HG02759 (cell line): ENCODE measurements around the gene C12orf50.
"Not testable (repeated sequence)": the region's sequence is repeated elsewhere in the genome, so short reads cannot be mapped to it uniquely, and the experiment has no call there.

Experiments used
- ATAC-seq: cut with Tn5 transposase; IDR thresholded peaks from one replicate; pipeline ENCODE4 v1.9.1; 2021; ENCODE audit warnings: mild to moderate bottlenecking, moderate library complexity; ENCODE audit not compliant: unreplicated experiment

C12orf50 gene

DNA sequence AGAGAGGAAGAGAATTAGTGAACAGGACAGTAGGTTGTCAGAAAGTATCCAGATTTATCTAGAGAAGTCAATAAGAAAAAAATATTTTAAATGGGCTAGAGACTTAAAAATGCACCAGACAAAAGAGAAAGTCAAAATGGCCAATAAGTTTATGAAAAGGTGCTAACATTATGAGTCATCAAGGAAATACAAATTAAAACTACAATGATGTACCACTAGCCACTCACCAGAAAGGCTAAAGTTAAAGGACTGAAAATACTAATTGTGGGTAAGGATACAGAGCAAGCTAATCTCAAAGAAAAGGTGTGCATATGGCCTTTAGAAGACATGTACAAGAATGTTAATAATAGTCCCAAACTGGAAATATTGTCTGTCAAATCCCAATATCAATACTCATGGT lies 37.7 kb downstream of the C12orf50 start:
- no peak for ATAC-seq

DNA sequence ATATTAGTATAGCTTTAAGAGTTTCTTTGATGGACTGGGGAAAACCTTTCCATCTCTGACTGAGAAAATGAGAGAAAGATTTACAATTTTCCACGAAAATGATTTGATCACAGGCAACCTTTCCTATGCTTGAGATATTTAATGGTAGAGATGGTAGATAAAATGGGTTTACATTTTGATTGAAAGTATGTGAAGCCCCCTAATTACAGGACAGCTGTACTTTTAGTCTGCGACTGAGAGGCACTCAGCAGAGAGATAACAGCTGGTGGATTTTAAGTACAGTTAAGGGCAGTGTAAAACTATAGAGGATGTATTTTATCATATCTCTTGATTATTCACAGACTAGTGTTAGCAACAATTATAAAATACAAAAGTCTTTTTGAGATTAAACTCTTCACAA lies 40.7 kb downstream of the C12orf50 start:
- no peak for ATAC-seq

DNA sequence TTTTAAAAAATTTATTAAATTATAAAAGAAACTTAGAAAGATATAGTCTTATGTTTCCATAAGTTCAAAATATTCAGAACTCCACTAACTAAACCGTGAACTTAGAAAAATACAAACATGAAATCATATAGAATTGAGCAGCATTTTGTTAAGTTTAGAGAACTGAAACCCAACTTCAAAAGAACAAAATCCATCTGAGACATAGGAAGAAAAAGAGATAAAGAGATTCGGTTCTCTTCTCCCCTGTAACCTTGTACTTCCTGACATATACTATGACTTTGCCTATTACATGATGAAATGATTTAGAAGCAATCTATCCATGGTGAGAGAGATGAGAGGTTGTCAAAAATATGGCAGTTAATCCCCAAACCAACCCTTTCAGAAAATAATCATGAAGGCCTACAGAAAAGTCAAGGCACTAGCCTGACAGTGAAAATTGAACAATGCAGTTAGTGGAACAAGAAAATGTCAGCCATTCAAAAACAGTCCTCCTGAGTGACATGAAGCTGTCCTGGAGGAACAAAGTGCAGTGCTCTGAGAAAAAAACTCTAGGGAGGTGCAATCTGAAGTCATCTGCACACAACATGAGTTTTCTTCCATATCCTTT lies 44.0 kb downstream of the C12orf50 start:
- ATAC-seq = no peak

DNA sequence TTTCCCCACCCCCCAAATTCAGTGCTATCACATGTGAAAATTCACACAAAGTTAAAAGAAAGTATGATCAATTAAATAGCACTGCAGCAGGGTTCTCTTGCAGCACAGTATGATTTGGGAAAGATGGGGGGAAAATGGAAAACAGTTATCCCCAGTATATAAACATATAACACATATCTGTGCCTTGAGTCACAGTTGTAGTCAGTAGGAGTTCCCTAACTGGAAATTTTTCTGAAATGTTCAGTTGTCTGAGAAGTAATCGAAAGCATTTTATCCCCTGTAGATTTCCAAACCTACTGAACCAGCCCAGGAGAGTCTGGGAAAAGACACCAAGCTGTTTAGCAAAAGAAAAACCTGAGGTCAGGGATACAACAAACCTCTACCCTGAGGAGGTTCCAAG lies 47.0 kb downstream of the C12orf50 start:
- ATAC-seq = no peak

DNA sequence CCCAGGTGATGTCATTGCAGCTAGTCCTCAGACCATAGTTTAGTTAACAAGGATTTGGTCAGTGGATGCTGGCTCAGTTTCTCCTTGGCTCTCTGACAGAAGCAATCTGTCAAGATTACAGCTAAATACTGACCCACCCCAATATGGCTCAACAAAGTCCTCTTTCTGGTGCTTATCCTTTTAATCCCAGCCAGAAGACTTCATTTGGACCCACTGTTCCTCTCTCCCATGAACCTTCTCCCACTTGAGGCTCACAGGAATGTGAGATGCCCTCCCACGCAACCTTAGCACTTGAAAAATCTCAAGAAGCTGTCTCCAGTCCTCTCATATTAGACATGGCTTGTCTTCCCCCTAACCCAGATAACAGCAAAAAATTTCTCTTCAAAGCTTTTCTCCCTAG lies 47.7 kb downstream of the C12orf50 start:
- no peak for ATAC-seq

DNA sequence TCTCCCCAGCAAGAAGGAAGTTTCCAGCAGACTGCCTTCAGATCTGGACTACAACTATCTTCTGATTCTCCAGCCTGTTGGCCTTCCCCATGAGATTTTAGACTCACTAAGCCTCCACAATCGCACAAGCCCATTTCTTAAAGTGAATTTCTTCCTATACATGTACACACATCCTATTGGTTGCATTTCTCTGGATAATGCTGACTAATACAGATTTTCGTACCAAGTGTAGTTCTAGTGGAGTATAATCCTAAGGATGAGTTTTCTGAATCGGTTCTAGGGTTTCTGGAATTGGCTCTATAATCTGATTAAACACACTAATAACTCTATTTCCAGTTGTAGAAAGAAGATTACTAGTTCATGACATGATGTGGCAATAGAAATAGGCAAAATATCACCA lies 53.3 kb downstream of the C12orf50 start:
- ATAC-seq = no peak

DNA sequence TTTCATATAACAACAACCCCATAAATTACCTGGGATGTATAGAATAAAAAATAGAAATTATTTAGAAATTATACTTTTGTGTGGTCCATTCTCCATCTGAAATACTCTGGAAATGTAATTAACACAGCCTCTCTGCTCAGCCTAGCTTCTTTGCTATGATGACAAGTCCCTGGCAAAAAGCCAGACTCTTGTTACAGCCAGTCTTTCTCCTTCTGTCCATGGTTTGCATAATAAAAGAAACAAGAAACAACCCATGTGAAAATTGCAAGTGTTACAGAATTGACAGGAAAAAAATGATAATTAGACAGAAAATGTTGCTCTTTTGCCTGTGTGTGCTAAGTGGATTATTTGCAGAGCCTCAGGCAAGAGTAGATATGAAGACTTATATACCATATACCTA lies 61.3 kb downstream of the C12orf50 start:
- no peak for ATAC-seq

DNA sequence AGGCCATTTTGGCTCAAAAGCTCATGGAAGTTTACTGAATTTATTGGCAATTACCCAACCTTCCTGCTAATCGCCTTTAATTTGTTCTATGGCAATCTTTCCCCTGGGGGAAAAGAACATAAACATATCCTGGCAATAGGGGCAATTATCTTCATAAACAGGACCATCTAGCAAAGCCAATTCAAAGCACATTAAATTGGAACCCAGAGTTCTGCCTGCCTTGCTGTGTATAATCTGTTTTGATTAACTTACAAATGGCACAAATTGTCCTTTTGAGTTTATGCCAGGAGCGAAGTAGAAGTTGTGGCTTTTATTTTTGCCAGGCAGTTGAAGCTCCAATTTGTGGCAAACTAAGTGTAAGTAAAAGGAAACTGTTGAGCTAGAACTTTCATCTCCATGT lies 68.6 kb downstream of the C12orf50 start:
- ATAC-seq = no peak

DNA sequence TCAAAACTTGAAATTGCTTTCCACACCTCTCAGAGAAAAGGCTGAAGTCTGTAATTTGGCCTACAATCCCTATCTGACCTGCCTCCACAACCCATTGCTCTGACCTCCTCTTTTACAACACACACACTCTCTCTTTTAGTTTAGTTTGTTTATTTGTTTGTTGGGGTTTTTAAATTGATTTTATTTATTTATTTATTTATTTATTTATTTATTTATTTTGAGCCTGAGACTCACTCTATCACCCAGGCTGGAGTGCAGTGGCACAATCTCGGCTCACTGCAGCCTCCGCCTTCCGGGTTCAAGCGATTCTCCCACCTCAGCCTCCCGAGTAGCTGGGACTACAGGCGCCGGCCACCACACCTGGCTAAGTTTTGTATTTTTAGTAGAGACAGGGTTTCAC lies 75.2 kb downstream of the C12orf50 start:
- not testable (repeated sequence) for ATAC-seq

DNA sequence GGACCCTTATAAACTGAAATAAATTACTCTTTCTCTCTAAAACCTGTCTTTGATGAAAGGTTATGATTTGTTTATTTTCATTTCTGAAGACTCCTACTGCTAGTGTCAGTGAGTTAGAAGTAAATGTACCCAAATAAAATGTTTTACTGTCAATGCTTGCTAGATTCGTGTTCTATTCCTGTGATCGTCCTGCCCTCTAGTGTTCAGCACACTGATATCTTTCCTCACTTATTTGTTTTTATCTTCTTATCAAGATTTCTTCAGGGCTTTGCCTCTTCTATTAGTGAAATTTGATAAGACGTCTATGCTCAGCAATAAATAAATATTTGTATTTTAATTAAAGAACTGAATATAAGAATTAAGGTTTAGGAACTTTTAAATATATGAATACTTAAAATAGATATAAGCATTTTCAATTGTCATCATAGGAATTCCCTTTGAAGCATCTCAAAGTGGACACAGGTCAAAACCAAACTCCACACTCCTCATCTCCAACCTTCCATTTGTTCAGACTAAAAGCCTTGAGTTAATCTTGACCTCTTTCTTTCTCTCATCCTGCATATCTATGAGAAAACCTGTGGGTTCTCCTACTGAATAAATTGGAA lies 75.8 kb downstream of the C12orf50 start:
- ATAC-seq = no peak

DNA sequence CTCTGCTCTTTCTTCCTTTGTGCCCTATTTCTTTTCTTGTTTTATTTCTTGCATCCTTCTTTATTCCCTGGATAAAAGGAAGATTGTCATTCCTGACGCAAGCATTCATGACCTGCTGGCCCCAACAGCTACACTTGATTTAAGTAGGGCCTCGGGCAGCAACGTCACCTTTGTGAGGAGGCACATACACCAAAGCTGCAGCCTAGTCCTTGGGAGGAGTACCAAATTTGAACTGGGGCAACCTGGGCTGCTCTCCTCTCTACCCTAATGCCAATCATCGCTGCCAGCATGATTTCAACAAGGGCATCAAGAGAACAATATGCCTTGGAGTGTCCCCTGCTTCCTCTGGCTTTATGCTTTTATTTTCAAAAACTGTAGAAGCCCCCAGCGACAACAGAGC lies 76.4 kb downstream of the C12orf50 start:
- no peak for ATAC-seq

DNA sequence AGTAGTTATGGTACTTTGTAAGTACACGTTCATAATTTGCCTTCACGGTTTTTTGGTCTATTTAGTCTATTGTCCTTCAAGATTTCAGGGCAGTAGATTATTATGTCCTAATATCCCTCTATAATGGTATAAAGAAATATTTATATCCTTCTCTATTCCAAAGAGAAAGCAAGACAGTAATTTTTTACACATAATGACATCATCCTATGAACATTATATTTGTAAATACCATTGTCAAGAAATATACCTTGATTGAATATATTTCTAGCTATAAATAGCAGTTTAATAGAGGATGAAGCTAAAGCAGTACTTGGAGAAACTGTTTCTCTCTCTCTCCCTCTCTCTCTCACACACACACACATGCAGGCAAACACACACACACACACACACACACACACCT lies 77.0 kb downstream of the C12orf50 start:
- no peak for ATAC-seq

DNA sequence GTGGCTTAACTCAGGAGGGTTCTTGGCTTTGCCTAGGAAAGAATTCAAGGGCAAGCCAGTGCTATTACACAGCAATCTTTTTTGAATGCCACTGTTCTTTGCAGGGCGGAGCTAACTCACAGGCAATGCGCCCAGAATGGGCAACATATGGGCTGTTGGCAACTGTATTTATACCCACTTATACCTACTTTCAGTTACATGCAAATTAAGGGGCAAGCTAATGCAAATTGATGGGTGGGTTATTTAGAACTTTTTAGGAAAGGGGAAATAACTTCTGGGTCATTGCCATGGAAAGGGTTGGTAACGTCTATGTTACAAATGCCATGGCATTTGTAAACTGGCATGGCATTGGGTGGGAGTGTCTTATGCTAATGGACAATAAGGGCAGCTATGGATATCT lies 85.4 kb downstream of the C12orf50 start:
- ATAC-seq = no peak

DNA sequence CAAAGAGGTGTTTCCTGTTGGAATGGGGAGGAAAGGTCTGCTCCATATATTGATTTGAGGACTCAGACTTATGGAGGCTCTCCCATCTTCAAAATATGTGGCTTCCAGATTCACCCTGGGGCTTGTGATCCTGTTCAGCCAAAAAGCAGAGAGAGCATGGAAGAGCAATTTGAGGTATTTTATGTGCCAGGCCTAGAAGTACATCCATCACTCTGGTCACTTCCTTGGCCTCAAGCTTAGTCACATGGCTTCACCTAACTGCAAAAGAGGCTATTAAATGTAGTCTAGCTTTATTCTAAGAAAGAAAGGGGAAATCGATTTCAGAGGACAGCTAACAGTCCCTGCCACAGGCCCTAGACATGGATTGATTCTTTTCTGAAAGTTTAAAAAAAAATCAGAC lies 86.2 kb downstream of the C12orf50 start:
- no peak for ATAC-seq

DNA sequence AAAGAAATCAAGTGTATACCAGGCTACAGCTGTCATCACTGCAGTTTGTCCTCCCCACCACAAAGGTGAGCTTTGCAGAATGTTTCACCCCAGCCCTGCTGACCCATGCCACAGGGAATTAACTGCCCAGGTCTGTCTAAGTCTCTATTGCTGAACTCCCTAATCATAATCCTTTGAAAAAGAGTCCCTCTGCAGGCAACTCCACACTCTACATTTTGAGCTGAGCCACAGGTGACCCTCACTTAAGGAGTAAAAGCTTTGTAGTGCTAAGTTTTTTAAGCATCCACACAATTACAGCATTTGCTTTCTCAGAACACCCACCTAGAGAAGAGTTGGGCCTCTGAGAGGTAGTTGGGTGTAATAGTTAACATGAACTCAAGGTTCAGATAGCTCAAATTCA lies 90.0 kb downstream of the C12orf50 start:
- ATAC-seq = no peak

DNA sequence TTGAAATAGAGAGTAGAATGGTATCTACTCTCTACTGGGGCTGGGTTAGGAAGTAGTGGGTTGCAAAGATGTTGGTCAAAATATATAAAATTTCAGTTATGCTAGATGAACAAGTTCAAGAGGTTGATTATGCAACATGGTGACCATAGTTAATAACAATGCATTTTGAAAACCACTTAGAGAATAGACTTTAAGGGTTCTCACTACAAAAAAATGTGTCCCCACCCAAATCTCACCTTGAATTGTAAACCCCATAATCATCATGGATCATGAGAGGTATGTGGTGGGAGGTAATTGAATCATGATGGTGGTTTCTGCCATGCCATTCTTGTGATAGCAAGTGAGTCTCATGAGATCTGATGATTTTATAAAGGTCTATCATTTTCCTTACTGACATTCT lies 94.0 kb downstream of the C12orf50 start:
- no peak for ATAC-seq

DNA sequence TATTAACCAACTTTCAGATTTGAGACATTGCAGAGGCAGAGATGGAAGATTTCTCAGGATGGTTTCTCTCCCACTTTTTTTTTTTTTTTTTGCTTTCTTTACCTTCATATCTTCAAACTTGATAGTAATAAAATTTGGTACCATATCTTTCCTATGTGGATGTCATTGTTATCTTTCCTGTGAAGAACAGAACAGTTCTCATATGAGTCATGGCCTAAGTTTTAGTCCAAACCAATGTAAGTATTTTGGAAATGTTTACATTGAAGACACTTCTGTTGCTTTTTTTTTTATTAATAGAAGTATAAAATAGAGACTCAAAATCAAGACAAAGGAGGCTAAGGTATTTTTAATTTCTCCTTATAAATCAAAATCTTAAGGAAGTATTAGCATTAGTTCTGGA lies 95.2 kb downstream of the C12orf50 start:
- no peak for ATAC-seq

DNA sequence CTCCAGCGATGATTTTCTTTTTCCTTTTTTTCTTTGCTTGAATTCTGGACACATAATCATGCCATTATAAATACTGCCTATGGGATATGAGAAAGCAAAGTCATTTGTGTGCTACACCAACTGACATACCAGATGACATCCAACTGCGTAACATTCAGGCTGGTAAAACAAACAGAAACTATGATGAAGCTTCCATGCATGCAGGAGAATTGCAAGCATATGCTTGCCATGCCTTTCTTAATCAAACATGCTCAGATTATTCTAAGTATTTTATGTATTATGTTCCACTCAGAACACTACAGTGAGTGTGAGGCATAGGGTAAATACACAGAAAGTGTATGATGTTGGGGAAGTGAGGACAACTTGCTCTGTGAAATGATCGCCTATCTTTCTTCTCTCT lies 97.4 kb downstream of the C12orf50 start:
- ATAC-seq = no peak

DNA sequence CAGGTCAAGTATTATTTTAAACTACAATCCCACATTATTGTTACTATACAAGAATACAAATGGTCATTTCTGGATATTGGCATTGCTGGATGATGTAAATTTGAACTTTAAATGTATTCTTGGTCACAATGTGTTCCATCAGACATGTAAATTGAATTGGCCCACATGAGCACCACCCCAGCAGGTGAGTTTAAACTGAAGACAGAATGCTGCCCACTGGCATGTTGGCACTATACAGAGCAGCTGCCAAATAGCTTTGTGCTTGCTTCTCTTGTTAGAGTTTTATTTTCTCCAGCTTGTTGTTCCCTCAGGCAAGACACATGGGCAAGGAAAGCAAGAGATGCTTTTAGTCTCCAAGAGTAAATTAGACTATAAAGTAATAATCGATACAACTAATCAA lies 98.6 kb downstream of the C12orf50 start:
- no peak for ATAC-seq
